NCI-H1048 (cell line): ENCODE data around the gene ANKDD1B.

Experiments used
- DNase-seq: peaks from one replicate; lab custom pipeline; 2025; lab: John Stamatoyannopoulos, UW

ANKDD1B gene

DNA sequence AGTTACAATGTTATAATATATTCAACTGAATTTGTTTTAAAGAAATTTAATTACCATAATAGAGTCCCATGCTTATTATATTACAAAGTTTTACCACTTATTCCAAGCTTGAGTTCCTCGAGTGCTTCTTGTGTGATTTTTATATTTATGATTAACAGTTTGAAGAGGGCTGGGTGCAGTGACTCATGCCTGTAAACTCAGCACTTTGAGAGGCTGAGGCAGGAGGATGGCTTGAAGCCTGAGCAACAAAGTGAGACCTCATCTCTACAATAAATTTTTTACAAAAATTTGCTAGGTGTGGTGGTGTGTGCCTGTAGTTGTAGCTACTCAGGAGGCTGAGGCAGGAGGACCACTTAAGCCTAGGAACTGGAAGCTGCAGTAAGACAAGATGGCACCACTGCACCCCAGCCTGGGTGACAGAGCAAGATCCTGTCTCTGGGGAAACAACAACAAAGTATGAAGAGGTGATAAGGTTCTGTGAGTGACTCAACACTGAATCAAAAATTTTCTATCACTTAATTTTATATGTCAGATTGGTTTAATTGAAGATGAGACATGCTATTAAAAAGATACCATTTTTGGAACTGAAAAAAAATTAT, 96.8 kb downstream of the ANKDD1B start:
- no peak for DNase-seq

DNA sequence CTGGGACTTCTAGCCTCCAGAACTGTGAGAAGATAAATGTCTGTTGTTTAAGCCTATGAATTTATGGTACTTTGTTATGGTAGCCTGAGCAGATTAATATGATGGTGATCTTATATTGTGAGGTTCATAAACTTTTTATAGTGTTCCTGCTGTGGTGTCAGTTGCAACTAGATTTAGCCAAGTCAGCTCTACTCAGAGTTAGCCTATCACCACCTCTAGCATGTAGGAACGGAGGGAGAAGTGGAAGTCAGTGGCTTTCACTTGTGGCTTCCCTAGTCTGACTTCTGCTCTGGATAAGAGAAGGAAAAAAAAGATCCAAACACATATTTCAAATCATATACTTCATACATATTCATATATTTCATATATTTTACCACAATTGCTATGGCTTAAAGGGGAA, 99.4 kb downstream of the ANKDD1B start:
- DNase-seq, result no peak

DNA sequence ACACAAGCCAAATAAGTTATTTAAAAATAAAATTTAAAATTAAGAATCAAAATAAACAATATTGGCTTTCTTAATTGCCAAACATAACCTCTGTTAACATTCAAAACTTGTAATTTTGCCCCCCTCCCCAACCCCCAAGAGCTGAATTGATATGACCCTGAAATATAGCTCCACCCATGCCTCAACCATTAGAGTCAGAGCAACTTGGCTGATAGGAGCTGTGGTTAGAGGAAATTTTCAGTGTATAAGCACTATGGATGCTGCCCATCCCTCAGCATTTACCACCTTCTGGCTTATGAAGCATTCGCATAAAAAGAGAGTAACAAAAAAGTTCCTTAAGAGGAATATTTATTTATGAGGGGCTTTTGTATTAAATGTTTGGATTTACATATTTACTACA, 99.9 kb downstream of the ANKDD1B start:
- no peak for DNase-seq

DNA sequence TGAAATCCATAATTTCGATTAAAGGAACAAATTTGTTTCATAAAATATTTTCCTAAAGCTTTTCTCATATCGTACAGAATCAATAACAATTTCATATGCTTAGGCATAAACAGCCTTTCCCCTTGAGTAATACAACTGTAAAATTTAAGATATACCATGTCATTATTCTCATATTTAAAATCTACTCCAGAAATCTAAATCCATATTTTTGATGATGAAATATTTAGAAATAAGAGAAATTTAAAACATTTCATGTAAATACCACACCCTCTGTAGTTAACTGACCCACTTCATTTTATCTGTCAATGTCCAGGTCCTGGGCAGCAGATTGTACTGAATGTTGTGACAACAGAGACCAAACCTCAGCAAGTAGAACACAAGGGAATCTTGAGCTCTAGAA, 100.8 kb downstream of the ANKDD1B start:
- DNase-seq, result no peak

- DNase-seq, result no peak
Observed at GRCh38 chr5:75716715-75717081, 105.4 kb downstream of the ANKDD1B start.

DNA sequence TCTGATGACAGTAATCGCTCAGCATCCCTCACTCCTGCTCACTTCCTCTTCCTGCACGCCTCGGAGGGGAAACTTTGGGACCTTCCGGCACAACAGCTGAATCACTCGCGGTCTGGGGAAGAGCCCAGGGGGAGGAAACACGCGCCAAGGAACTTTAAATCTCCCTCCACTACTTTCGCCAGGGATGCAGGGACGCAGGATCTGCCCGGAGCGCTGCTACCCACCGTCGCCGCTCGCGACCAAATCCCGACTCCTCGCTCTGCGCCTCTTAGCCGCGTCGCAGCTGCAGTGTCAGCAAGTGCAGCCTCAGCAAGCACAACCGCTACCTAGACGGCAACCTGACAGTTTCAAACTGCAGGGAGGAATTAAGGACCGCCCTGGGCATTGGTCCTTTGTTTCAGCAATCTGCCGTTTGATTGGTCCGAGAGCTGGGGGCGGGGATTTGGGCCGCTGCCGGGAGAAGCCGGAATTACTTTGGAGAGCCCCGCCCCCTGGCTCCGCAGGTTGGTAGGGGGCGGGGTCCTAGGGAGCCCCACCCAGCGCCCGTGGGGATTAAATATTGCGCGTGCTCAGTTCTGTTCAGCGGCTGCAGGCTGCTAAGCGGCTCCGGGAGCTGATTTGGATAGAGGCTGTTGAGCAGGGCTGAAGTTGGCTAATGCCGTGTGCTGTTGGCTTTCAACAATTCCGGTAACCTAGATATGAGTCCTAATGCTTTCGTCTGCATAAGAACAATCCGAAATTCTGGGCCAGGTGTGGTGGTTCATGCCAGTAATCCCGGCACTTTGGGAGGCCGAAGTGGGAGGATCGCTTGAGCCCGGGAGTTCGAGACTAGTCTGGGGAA, 106.0 kb downstream of the ANKDD1B start, which contains the start of gene POC5:
TSS of gene POC5 (minus strand) at position 356 of the 841 bp plus-strand sequence. CDS start 4,500 bp downstream, outside the sequence.
- DNase-seq, result peak; percentile 97

DNA sequence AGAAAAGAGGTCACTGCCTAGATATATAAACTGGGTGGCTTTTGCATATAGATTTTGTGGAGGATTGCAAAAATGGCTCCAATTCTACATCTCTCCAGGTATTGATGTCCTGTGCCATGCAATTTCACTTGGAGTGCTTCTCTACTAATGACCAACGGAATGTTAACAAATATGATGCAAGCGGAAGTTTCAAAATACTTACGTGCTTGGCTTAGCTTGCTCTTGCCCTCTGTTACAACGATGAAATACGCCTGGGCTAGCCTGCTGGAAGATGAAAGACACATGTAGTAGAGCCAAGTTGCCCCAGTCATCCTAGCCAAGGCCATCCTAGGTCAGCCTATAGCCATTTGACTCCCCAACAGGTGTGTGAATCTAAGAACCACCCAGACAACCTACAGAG, 109.6 kb downstream of the ANKDD1B start:
- no peak for DNase-seq
